Mesodermal cell (in vitro differentiated cells): Measurements from ENCODE around the gene RARB.

Source experiments
- H3K27ac ChIP-seq: 2 replicates; pipeline ENCODE4 v1.7.0; 2013; ENCODE audit warnings: mild to moderate bottlenecking, low read depth, low read length, moderate library complexity; ENCODE audit not compliant: severe bottlenecking
- H3K36me3 ChIP-seq: 2 replicates; pipeline ENCODE4 v1.7.1; 2013; ENCODE audit warnings: mild to moderate bottlenecking, low read length, moderate library complexity; ENCODE audit not compliant: control insufficient read depth, insufficient read depth
- H3K4me1 ChIP-seq: one replicate; pipeline ENCODE4 v1.7.1; 2013; ENCODE audit warnings: mild to moderate bottlenecking, low read length; ENCODE audit not compliant: insufficient read depth, control insufficient read depth, poor library complexity, severe bottlenecking
- H3K4me3 ChIP-seq: 2 replicates; pipeline ENCODE4 v1.7.0; 2013; ENCODE audit warnings: low read length, control low read depth, mild to moderate bottlenecking; ENCODE audit not compliant: insufficient read depth, poor library complexity, severe bottlenecking; ENCODE audit errors: extremely low read depth
- H3K9me3 ChIP-seq: 2 replicates; pipeline ENCODE4 v1.7.1; 2013; ENCODE audit warnings: mild to moderate bottlenecking, low read length, moderate library complexity; ENCODE audit not compliant: control insufficient read depth
- WGBS, 2 experiments: methylation state at CpG; one replicate each; pipeline ENCODE4 v1.1.5; 2013; ENCODE audit warnings: missing lambda C conversion rate in 2 of 2; ENCODE audit not compliant: insufficient coverage in 2 of 2; 5-methylcytosine and 5-hydroxymethylcytosine counted together

Gene RARB

DNA sequence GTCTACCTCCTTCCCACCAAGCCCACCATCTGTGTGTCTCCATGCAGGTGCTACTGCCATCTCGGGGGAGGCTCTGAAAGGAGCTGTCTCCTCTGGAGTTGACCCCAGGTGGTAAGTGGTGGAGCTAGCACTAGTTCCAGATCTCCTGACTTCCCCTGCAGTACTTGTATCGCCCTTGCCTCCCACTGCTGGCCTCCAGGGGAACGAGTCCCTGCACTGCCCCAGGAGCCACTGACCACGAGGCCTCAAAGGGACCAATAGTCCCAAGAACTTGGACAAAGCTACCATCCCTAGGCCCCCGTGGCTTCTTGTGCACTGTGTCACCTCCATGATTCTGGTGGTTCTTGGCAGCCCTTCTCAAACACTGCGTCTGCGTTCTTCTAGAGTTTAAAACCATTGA, 137.7 kb downstream of the RARB start:
- no peak overlapping the region for H3K4me3 ChIP-seq
- H3K27ac ChIP-seq, result no peak overlapping the region
- peaks cover 5% of the 10 kb centered on the region for H3K4me1 ChIP-seq
- WGBS, 2 experiments, result 92 to 93% methylated on average over 5 to 7 of the region's 7 CpGs
- H3K36me3 ChIP-seq, result no peaks in the 10 kb centered on the region
- H3K9me3 ChIP-seq, result no peaks in the 10 kb centered on the region

DNA sequence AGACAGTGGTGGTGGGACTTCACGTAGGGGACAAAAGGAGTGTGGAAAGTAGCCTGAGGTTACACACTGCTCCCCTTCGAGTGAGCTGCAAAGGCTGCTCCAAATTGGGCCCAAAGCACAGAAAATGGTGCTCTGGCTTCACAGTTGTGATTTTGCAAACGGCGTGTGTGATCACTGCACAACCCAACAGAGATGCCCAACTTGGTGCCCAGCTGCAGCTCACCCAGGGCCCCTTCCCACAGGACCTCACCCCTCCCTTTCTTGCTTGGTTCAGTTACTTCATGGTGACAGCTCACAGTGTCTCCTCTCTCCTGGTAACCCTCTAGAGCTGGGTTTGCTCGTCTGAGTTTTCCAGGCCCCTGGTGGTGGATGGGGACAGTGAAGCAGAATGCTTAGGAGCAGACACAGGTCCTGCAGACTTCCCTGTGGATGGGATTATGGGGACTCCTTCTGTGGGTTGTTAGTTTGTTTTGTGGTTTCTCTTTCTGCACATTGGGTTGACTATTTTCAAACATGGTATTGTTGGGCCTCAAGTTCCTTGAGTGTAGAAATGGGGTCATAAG, 138.4 kb downstream of the RARB start:
- H3K36me3 ChIP-seq, result no peaks in the 10 kb centered on the region
- no peak overlapping the region for H3K27ac ChIP-seq
- no peaks in the 10 kb centered on the region for H3K9me3 ChIP-seq
- H3K4me1 ChIP-seq, result peaks cover 5% of the 10 kb centered on the region
- 88 to 97% methylated on average over 4 to 5 of the region's 5 CpGs for whole genome bisulfite sequencing, 2 experiments
- H3K4me3 ChIP-seq, result no peak overlapping the region

DNA sequence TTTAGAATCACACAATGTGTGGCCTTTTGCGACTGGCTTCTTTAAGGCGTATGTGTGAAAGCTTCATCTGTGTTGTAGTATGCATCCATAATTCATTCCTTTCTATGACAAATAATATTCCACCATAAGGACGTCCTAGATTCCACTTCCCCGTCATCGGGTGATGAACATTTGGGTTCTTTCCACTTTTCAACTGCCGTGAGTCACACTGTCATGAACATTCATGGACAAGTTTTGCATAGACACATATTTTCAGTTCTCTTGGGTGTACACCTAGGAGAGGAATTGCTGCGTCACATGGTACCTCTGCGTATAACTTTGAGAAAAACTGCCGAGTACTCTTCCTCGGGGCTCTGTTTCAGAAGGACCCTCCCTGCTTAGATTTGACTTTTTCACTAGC, 139.3 kb downstream of the RARB start:
- Histone ChIP-seq H3K4me1 (peaks cover 7% of the 10 kb centered on the region), H3K4me3 (no peak overlapping the region), H3K36me3 (no peaks in the 10 kb centered on the region), H3K27ac (no peak overlapping the region), H3K9me3 (no peaks in the 10 kb centered on the region)
- 74 to 77% methylated on average over 8 of the region's 10 CpGs for WGBS, 2 experiments

DNA sequence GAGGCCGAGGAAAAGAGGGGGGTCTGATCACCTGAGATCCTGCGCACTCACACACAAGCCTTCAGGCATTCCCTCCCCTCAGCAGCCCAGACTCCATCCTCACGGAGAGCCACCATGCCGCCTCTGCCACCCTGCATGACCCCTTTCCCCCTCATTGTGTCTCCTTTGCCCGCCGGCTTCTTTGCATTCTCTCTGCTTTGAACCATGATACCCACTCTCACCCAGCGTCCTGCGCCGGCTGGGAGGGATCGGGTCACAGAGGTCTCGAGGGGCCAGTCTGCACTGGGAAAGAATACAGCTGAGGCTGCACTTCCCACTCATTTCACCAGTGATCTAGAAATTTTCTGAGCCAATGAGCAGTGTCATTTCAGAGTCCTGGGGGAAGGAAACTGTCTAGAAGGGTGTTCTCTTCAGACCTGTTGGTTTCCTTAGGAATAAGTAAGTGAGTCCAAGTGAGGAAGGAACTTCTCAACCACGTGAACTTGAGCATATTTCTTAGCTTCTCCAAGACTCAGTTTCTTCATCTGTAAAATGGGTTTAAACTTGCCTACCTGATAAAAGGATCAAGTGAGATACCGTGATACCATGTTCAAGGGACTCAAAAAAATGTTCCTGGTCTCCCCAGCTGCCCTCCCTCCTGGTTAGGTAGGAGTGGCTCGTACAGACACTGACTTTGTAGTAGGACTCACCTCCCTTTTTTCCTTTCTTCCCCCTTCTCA, 139.9 kb downstream of the RARB start:
- no peak overlapping the region for H3K4me3 ChIP-seq
- no peaks in the 10 kb centered on the region for H3K9me3 ChIP-seq
- H3K4me1 ChIP-seq, result peaks cover 13% of the 10 kb centered on the region
- WGBS, 2 experiments, result 95 to 99% methylated on average over 6 to 13 of the region's 14 CpGs
- no peaks in the 10 kb centered on the region for H3K36me3 ChIP-seq
- H3K27ac ChIP-seq, result no peak overlapping the region

DNA sequence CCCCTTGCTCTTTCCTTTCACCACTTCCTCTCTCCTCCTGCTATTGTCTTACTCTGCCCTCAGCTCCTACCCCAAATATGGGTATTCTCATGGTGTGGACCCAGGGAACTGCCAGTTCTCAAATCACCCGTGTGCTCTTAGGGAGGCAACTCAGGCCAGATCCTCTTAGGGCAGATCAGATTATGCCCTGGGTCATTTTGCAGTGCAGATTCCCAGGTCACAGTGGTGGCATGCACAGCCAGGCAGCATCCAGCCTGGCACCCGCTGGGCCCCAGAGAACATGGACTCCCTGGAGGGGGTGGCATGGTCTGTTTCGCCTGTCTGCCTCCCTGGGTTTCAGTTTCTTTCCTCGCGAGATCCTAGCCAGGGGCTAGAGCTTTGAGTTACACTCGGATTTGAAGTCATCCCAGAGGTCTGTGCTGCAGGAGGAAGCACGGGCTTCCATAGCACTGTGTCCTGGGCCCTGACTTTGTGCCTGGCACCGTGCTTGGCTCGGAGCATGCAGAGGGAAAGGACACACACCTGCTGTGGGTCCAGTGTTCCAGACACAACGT, 140.5 kb downstream of the RARB start:
- Histone ChIP-seq H3K4me1 (peaks cover 19% of the 10 kb centered on the region), H3K4me3 (no peak overlapping the region), H3K27ac (no peak overlapping the region), H3K36me3 (no peaks in the 10 kb centered on the region), H3K9me3 (no peaks in the 10 kb centered on the region)
- WGBS, 2 experiments, result 93 to 95% methylated on average over 7 to 9 of the region's 10 CpGs

DNA sequence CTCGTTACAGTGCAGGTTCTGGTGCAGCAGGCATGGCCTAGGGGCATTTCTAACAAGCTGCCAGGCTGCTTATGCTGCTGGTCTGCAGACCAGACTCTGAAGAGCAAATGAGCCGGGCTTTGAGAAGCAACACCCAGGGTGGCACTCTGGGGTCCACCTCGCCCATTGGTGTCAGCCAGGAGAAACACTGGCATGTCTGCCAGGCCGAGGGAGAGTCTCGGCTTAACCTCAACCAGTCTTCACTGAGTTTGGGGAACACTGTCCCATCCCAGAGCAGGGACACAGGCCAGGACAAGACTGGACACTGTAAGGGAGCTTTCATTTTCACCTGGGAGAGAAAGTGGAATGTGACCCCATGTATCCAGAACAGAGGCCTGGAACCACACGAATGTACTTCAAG, 143.2 kb downstream of the RARB start:
- 92 to 96% methylated on average over 5 of the region's 6 CpGs for WGBS, 2 experiments

DNA sequence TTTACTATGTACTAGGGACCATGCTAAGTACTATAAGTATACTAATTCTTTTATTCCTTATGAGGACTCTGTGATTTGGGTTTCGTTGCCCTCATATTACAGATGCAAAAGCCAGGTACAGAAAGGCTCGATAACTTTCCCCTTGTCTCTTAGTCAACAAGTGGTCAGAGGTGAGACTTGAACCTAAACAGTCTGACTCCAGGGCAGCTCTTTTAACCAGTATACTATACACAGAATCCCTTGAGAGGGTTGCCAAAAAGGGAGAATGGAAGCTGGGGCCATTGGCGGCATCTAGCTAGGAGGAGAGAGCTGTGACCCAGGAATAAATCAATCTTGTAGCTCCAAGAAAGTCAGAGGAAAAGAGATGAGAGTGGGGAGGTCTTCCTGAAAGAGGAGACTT, 144.3 kb downstream of the RARB start:
- WGBS, 2 experiments, result 86% methylated on average over 1 of the region's 3 CpGs

More for the DNA sequence above, 143.2 kb downstream of the RARB start:
- Histone ChIP-seq H3K4me3 (no peak overlapping the region), H3K27ac (no peak overlapping the region), H3K36me3 (no peaks in the 10 kb centered on the region), H3K4me1 (peaks cover 20% of the 10 kb centered on the region), H3K9me3 (no peaks in the 10 kb centered on the region)

DNA sequence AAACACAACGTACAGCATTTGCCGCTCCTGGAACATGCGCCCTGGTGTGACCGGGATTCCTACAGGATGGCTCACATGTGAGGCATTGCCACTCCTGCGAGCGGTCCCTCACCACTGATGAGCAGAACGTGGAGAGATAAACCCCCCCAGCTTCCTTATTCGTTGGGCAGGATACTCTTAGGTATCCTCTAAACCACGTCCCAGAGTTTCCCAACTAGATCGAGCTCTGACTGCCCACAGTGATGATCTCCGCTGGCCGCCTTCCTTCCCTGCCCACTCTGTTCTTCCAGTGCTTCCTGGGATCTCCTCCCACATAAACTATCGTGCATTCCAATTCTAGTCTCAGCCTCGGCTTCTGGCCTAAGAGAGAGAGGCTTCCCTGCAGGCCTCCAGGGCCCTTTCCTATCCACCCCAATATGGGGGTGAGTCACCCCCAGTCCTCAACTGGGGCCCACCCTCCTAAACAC, 144.9 kb downstream of the RARB start:
- Histone ChIP-seq H3K9me3 (no peaks in the 10 kb centered on the region), H3K27ac (peak overlapping the region; percentile 68), H3K4me3 (no peak overlapping the region), H3K4me1 (peaks cover 20% of the 10 kb centered on the region), H3K36me3 (no peaks in the 10 kb centered on the region)
- WGBS, 2 experiments, result 80 to 88% methylated on average over 13 to 14 of the region's 14 CpGs

More for the DNA sequence above, 144.3 kb downstream of the RARB start:
- peaks cover 20% of the 10 kb centered on the region for H3K4me1 ChIP-seq
- no peak overlapping the region for H3K27ac ChIP-seq
- no peaks in the 10 kb centered on the region for H3K9me3 ChIP-seq
- H3K36me3 ChIP-seq, result no peaks in the 10 kb centered on the region
- H3K4me3 ChIP-seq, result no peak overlapping the region

DNA sequence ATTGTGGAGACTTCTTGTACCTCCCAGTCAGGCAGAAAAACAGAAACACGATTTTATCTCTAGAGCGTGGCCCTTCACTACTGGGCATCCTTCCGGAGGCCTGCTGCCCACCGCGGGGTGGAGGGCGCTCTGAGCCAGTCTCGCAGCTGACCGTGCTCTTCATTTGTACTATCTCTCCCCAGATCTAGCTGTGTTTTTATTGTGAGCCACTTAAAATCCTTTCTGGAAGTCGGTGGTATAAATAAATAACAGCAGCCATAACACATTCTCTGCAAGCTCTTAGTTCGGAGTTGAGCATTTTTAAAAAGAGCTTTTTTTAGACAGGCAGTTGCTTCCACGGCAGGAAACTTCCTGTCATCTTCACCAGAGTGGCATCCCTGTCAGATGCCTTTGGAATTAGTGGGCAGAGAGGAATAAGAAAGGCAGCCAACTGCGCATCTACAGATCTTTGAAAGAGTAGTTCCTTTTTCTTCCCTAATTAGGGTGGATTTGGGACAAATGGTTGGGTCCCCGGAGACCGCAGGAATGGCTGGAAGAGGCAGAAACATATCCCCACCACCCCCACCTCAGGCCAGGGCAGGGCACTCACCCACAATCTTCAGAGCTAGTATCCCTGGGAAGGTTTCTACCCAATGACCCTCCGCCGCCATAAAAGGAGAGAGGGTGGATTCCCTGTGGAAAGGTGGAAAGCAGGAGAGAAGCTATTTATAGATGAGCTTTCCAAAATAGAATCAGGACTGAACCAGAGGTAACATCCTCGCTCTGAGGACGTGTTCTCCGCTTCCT, 145.5 kb downstream of the RARB start:
- H3K4me1 ChIP-seq, result peaks cover 20% of the 10 kb centered on the region
- H3K27ac ChIP-seq, result peak overlapping the region; percentile 68
- 81 to 84% methylated on average over 14 to 16 of the region's 19 CpGs for WGBS, 2 experiments
- no peaks in the 10 kb centered on the region for H3K9me3 ChIP-seq
- H3K36me3 ChIP-seq, result no peaks in the 10 kb centered on the region
- no peak overlapping the region for H3K4me3 ChIP-seq

DNA sequence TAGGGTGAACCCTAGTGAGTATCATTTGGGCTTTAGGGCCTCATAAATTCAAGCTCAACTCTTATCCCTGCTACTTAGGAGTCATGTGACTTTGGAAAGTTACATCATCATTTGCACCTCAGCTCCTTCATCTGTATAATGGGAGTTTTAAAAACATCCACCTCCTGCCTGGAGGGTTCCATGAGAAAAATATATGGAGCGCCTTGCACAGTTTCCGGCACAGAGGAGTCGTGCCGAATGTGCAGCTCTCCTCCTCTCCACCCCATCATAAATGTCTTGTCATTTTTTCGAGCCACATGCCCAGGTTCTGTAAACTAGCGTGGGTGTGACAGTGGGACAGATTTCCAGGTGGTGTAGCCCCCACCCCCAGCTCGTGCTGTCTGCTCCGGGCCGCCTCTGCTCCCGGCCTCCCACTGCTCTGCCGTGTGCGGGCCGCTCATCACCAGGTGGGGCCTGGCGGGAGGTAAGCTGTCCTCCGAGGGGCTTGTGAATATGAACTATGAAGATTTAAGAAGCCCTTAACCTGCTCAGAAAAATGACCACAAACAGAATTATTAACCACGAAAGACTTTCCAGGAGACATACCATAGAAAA, 146.2 kb downstream of the RARB start:
- Histone ChIP-seq H3K36me3 (no peaks in the 10 kb centered on the region), H3K4me3 (no peak overlapping the region), H3K27ac (peak overlapping the region; percentile 68), H3K4me1 (peaks cover 20% of the 10 kb centered on the region), H3K9me3 (no peaks in the 10 kb centered on the region)
- WGBS, 2 experiments, result 98 to 100% methylated on average over 2 to 15 of the region's 16 CpGs
